ENCODE results near the gene CRAMP1. TPM values are rescaled to one million over a fixed set of nuclear protein-coding genes. Genes with fewer than 3 reads are reported as not detected.

The CRAMP1 gene, protein sequence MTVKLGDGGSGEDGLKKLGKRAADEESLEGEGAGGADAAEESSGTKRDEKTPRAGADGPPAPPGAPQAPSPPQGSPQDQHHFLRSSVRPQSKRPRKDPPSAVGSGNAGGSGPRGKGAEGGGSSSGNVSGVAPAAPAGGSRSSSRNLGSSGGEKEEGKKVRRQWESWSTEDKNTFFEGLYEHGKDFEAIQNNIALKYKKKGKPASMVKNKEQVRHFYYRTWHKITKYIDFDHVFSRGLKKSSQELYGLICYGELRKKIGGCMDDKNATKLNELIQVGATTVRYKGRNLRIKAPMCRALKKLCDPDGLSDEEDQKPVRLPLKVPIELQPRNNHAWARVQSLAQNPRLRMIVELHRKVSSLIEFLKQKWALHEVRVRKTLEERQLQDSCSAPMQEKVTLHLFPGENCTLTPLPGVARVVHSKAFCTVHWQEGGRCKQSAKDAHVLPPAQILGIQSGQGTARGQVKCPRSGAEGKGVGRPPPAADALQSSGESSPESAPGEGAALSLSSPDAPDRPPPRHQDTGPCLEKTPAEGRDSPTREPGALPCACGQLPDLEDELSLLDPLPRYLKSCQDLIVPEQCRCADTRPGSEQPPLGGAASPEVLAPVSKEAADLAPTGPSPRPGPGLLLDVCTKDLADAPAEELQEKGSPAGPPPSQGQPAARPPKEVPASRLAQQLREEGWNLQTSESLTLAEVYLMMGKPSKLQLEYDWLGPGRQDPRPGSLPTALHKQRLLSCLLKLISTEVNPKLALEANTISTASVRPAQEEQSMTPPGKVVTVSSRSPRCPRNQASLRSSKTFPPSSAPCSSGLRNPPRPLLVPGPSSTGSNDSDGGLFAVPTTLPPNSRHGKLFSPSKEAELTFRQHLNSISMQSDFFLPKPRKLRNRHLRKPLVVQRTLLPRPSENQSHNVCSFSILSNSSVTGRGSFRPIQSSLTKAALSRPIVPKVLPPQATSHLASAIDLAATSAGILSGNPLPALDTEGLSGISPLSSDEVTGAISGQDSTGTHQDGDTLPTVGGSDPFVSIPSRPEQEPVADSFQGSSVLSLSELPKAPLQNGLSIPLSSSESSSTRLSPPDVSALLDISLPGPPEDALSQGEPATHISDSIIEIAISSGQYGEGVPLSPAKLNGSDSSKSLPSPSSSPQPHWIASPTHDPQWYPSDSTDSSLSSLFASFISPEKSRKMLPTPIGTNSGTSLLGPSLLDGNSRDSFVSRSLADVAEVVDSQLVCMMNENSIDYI (N-terminal part only)
- total RNA-seq, result 12.3 TPM
- long read RNA-seq, partial matches to known transcripts, result 1 of 2 reads
- long read RNA-seq, other reads (novel, unspliced or antisense), result 0 of 2 reads

DNA sequence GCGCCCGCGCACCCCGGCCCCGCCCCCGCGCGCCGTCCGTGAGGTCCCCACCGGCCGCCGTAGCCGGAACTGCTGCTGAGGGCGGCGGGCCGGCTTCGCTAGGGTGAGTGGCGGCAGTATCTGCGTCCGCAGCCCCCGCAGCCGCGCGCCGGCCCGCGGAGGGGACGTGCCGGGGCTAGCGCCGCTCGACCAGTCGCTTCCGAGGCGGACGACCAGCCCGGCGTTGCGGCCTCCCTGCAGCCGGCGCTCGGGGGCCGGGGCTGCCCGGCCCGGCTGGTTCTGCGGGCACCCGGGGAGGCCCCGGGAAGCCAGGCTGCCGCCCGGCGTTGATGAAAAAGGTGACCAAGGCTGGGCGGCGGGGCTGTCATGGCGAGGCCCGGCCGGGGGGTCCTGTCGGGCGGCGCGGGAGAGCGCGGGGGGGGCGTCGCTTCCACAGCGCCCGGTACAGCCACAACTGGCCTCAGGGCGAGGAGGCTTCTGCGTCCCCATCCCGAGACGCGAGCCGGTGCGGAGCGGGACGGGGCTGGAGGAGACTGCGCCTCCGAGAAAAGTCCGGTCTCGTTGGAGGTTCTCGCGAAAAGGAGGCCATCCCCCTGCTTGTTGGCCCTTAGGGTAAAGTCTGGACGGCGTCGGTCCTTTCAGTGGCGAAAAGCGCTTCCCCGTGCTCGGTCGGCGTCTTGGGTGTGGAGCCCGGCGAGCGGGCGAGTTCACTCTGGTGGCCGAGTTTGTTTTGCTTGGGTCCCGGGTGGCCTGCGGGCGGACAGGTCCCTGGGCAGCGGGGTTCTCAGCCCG is at the start of gene CRAMP1:
TSS of gene CRAMP1 (plus strand) at position 41 of the 792 bp plus-strand sequence. CDS start 2,280 bp downstream, outside the sequence.
- H3K9me3 ChIP-seq (replicated peaks), result no peaks in the 10 kb centered on the region
- no peak for TF ChIP-seq CTCF (IDR thresholded peaks at IDR 0.05; ENCODE audit: borderline replicate concordance)

GRCh38 chr16:1563786-1564185 is 48.4 kb upstream of the CRAMP1 start:
- Histone ChIP-seq H3K36me3 (peaks cover 25% of the 10 kb centered on the region), H3K27ac (replicated peaks) (no peak overlapping the region), H3K4me3 (no peak overlapping the region), H3K4me1 (peaks cover 12% of the 10 kb centered on the region), H3K27me3 (ENCODE audit: low read depth) (no peaks in the 10 kb centered on the region), H3K9me3 (replicated peaks) (no peaks in the 10 kb centered on the region)
- intact Hi-C loops (cut with micrococcal nuclease), result loop anchor here (10.0 kb wide), 1 partner anchor 69 kb away; the partner anchor contains the start of gene TELO2
- no peak for TF ChIP-seq CTCF (IDR thresholded peaks at IDR 0.05; ENCODE audit: borderline replicate concordance)
- DNase-seq, result no peak

More for the DNA sequence above, at the start of gene CRAMP1:
- H3K36me3 ChIP-seq, result peaks cover 17% of the 10 kb centered on the region
- H3K27me3 ChIP-seq (ENCODE audit: low read depth), result no peaks in the 10 kb centered on the region
- intact Hi-C loops (cut with micrococcal nuclease), result no loop called here
- DNase-seq, result no peak
- peak within 1 kb of the TSS; percentile 96 for H3K4me3 ChIP-seq
- H3K4me1 ChIP-seq, result peaks cover 67% of the 10 kb centered on the region
- peak within 1 kb of the TSS; percentile 88 for H3K27ac ChIP-seq (replicated peaks)

DNA sequence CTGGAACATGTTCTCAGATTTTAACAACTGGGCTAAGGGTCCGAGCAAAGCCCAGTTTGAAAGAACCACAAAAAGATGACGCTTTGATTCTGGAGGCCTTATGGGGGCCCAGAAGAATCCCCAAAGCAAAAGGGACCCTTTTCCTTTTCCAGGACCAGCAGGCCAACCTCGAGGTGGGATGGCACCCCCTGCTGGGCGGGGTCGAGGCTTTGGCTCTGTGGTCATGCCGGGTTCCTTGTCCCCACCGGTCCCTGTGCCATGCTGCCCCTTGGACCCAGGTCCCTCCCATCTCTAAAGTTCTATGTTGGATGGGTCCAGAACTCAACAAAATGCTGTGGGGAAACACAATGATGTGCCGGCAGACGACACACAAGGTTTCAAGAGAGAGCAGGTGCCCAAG is 47.8 kb upstream of the CRAMP1 start:
- Histone ChIP-seq H3K4me1 (peaks cover 12% of the 10 kb centered on the region), H3K4me3 (no peak overlapping the region), H3K9me3 (replicated peaks) (no peaks in the 10 kb centered on the region), H3K27ac (replicated peaks) (peak overlapping the region; percentile 15), H3K36me3 (peaks cover 19% of the 10 kb centered on the region), H3K27me3 (ENCODE audit: low read depth) (no peaks in the 10 kb centered on the region)
- no peak for DNase-seq
- intact Hi-C loops (cut with micrococcal nuclease), result loop anchor here (10.0 kb wide), 1 partner anchor 70 kb away; the partner anchor contains the start of gene TELO2
- TF ChIP-seq CTCF (IDR thresholded peaks at IDR 0.05; ENCODE audit: borderline replicate concordance), result peak; percentile 61

- peaks cover 12% of the 10 kb centered on the region for H3K36me3 ChIP-seq
- H3K27ac ChIP-seq (replicated peaks), result peak overlapping the region; percentile 15
- H3K4me3 ChIP-seq, result no peak overlapping the region
- H3K4me1 ChIP-seq, result peaks cover 8% of the 10 kb centered on the region
- H3K9me3 ChIP-seq (replicated peaks), result no peaks in the 10 kb centered on the region
- intact Hi-C loops (cut with micrococcal nuclease), result loop anchor here (10.0 kb wide), 1 partner anchor 70 kb away; the partner anchor contains the start of gene TELO2
- DNase-seq, result no peak
- no peaks in the 10 kb centered on the region for H3K27me3 ChIP-seq (ENCODE audit: low read depth)
- TF ChIP-seq CTCF (IDR thresholded peaks at IDR 0.05; ENCODE audit: borderline replicate concordance), result no peak
Observed at GRCh38 chr16:1565083-1565805, 46.9 kb upstream of the CRAMP1 start.
